Calu3 (cell line): Measurements from ENCODE around the gene SULT1C3. TPM values are rescaled to one million over a fixed set of nuclear protein-coding genes. Genes with fewer than 3 reads are reported as not detected.

Source experiments
- BruUV-seq: library from RNA; stranded (reverse); fragments of 400-500 nt; replicated peaks from 2 replicates; lab custom pipeline; 2021; lab: Mats Ljungman, UMichigan
- CTCF ChIA-PET: fragments of 300-600 bp; sonication (Branson Sonifier 250); formaldehyde crosslinking; loops from one replicate; lab custom pipeline; 2022; ENCODE audit warnings: antibody characterized with exemption; lab: Charles Lee
- DNase-seq: peaks from one replicate; pipeline ENCODE4 v3.0.0; 2022
- H3K27ac Mint-ChIP-seq: one replicate; pipeline ENCODE4 v1.8.0; 2022; ENCODE audit warnings: mixed read lengths; ENCODE audit not compliant: unreplicated experiment
- H3K27me3 Mint-ChIP-seq: one replicate; pipeline ENCODE4 v1.8.0; 2022; ENCODE audit warnings: mixed read lengths; ENCODE audit not compliant: unreplicated experiment
- H3K36me3 Mint-ChIP-seq: one replicate; pipeline ENCODE4 v1.8.0; 2022; ENCODE audit warnings: mild to moderate bottlenecking, moderate library complexity, mixed read lengths; ENCODE audit not compliant: insufficient read depth, unreplicated experiment
- H3K4me1 Mint-ChIP-seq: one replicate; pipeline ENCODE4 v1.8.0; 2022; ENCODE audit warnings: mild to moderate bottlenecking, low read depth, mixed read lengths; ENCODE audit not compliant: unreplicated experiment
- H3K4me3 Mint-ChIP-seq: one replicate; pipeline ENCODE4 v1.8.0; 2022; ENCODE audit warnings: mild to moderate bottlenecking, low read depth, moderate library complexity, mixed read lengths; ENCODE audit not compliant: unreplicated experiment
- H3K9me3 Mint-ChIP-seq: one replicate; pipeline ENCODE4 v1.8.0; 2022; ENCODE audit warnings: low read depth, mixed read lengths; ENCODE audit not compliant: unreplicated experiment
- intact Hi-C: fragments of 100-400 bp; cut with micrococcal nuclease; formaldehyde crosslinking; loops from one replicate; pipeline ENCODE4 v1.10.0; 2022; ENCODE audit not compliant: unreplicated experiment
- total RNA-seq: library from RNA; stranded (reverse); gene quantifications from 2 replicates; pipeline ENCODE4 v1.2.3, GENCODE V29; 2022
- TF ChIP-seq, protein P1 (sequence below): fragments of 200-600 bp; IDR thresholded peaks from one replicate; pipeline ENCODE4 v1.8.0; 2022; ENCODE audit warnings: antibody characterized with exemption; ENCODE audit not compliant: unreplicated experiment

The SULT1C3 gene
- total RNA-seq, 1 experiment from 2014 or later: not detected

DNA sequence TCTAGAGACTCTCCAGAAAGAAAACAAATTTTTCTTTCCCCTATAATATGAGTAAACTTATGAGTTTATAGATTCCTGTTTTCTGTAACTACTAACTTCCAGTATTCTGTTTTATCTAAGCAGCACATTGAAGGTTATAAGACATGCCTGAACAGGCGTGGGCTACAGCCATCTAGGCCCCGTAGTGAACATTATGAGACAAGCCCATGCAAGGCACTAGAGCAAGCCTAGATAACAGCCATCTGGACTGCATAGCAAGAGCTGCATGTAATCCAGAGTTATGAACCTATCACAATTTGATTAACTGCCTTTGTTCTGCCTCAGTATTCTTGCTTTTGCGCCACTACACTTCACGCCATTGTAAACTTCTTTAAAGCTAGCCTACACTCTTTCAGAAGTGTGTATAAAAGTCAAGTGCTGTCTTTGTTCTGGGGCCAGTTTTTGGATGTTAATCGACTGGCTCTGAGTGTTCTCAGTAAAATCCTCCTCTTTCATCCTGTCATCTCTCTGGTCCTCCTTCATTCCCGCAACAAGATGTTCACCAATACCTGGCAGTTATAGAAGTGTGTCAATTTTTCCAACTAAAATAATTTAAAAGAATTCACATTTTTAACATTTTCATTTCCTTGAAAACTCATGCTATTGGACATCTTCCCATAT lies 3.0 kb upstream of the SULT1C3 start:
- no peaks in the 10 kb centered on the region for H3K4me1 Mint-ChIP-seq
- no peak overlapping the region for H3K4me3 Mint-ChIP-seq
- no peaks in the 10 kb centered on the region for H3K36me3 Mint-ChIP-seq
- no TSS peak for BruUV-seq
- H3K27me3 Mint-ChIP-seq: no peaks in the 10 kb centered on the region
- no peak for DNase-seq
- TF ChIP-seq, protein P1, sequence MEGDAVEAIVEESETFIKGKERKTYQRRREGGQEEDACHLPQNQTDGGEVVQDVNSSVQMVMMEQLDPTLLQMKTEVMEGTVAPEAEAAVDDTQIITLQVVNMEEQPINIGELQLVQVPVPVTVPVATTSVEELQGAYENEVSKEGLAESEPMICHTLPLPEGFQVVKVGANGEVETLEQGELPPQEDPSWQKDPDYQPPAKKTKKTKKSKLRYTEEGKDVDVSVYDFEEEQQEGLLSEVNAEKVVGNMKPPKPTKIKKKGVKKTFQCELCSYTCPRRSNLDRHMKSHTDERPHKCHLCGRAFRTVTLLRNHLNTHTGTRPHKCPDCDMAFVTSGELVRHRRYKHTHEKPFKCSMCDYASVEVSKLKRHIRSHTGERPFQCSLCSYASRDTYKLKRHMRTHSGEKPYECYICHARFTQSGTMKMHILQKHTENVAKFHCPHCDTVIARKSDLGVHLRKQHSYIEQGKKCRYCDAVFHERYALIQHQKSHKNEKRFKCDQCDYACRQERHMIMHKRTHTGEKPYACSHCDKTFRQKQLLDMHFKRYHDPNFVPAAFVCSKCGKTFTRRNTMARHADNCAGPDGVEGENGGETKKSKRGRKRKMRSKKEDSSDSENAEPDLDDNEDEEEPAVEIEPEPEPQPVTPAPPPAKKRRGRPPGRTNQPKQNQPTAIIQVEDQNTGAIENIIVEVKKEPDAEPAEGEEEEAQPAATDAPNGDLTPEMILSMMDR: no peak
- no peak overlapping the region for H3K27ac Mint-ChIP-seq
- H3K9me3 Mint-ChIP-seq: peaks cover 3% of the 10 kb centered on the region
- CTCF ChIA-PET: no interaction called here
- intact Hi-C loops: no loop called here

DNA sequence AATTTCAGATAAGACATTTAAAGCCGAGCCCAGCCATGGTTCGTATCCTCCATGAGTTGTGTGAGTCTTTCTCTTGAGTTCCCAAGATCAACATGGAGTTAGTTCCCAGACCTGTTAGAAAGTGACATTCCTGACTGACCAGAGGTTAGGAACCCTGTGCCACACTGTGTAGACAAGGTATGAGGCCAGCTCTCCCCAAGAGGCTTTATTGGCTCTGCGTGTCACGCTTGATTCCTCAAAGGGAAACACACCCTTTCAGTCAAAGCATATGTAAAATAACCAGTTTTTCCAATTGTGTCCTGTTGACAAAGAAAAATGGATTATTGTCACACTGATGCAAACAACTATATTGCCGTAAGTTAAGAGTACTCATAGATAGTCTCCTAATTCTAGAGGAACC lies 1.2 kb downstream of the SULT1C3 start:
- no peaks in the 10 kb centered on the region for H3K27me3 Mint-ChIP-seq
- no peaks in the 10 kb centered on the region for H3K4me1 Mint-ChIP-seq
- DNase-seq: no peak
- H3K27ac Mint-ChIP-seq: no peak overlapping the region
- BruUV-seq: no TSS peak
- H3K4me3 Mint-ChIP-seq: no peak overlapping the region
- H3K9me3 Mint-ChIP-seq: no peaks in the 10 kb centered on the region
- CTCF ChIA-PET: interaction anchor here (0.7 kb wide), 1 partner anchor 285 kb away, joined by 3 read pairs; no protein-coding TSS in a partner anchor
- no peaks in the 10 kb centered on the region for H3K36me3 Mint-ChIP-seq
- TF ChIP-seq, protein P1: no peak
- intact Hi-C loops: no loop called here

DNA sequence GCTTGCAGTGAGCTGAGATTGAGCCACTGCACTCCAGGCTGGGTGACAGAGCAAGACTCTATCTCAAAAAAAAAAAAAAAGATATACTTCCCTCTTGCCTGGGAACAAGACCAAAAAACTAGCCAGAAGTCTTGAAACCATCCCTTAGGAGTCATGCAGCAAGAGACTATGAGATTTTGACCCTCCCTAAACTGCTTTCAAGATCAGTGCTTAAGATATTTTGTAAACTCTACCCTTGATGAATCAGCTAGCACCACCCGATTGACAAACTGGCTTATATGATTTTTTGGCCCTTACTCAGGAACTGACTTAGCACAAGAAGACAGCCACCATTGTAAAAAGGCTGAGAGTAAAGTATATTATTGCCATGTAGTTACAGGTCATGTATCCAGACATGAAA lies 3.8 kb downstream of the SULT1C3 start:
- no TSS peak for BruUV-seq
- intact Hi-C loops: no loop called here
- no peaks in the 10 kb centered on the region for H3K27me3 Mint-ChIP-seq
- H3K9me3 Mint-ChIP-seq: no peaks in the 10 kb centered on the region
- H3K36me3 Mint-ChIP-seq: no peaks in the 10 kb centered on the region
- TF ChIP-seq, protein P1: no peak
- CTCF ChIA-PET: no interaction called here
- no peak overlapping the region for H3K27ac Mint-ChIP-seq
- no peak overlapping the region for H3K4me3 Mint-ChIP-seq
- no peak for DNase-seq
- no peaks in the 10 kb centered on the region for H3K4me1 Mint-ChIP-seq

DNA sequence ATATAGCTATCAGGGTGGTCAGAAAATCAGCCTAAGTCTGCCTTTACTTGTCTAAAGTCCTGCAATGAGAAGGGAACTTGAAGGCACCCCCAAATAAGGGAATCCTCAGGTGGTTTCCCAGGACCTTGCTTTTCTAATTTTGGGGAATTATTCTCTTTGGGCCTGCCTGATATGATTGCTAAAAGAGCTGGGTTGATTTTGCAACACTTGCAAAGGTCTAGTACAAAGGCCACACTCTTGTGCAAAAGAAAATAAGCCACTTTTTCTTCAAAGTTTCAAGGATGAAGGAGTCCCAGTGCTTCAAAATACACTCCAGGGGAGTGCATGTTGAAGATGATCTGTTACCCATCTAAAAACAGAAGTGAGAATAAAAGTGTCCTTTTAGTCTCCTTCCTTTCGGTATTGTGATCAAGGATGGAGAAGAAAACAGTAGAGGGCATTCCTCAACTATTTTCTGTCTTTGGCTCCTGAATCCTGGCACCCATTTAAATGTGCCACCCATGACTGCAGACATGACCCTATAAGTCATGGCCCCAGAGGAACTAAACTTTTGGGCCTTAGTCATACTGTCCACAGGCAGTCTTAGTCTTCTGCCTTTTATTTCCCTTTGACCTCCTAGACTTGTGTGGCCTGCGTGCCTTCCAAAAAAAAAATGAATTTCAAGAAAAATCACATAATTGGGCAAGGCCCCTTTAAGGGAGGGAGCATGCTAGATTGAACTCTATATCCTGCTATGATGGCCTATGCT lies 5.1 kb downstream of the SULT1C3 start:
- Mint-ChIP-seq H3K27ac (no peak overlapping the region), H3K27me3 (no peaks in the 10 kb centered on the region), H3K36me3 (no peaks in the 10 kb centered on the region), H3K4me1 (no peaks in the 10 kb centered on the region), H3K9me3 (no peaks in the 10 kb centered on the region), H3K4me3 (no peak overlapping the region)
- CTCF ChIA-PET: no interaction called here
- TF ChIP-seq, protein P1: no peak
- intact Hi-C loops: no loop called here
- no TSS peak for BruUV-seq
- no peak for DNase-seq
